H1 (cell line): ENCODE results near the gene NHSL2. TPM values are rescaled to one million over a fixed set of nuclear protein-coding genes. Genes with fewer than 3 reads are reported as not detected.

Experiments used
- CTCF ChIA-PET: fragments of 300-600 bp; sonication (Branson Sonifier 250); formaldehyde crosslinking; loops from one replicate; lab custom pipeline; 2021; ENCODE audit not compliant: partially characterized antibody; lab: Charles Lee
- POLR2A ChIA-PET: fragments of 300-600 bp; sonication (Branson Sonifier 250); formaldehyde crosslinking; loops from one replicate; lab custom pipeline; 2021; ENCODE audit warnings: inconsistent platforms; ENCODE audit not compliant: partially characterized antibody; lab: Charles Lee
- DNase-seq, 2 experiments: peaks; one replicate each; pipeline versions ENCODE4 v3.0.0 to v3.0.0-alpha.2; 2010 to 2022; ENCODE audit warnings: low spot score in 2 of 2, low read depth in 1 of 2, mixed read lengths in 1 of 2
- FAIRE-seq: peaks from 2 replicates; lab custom pipeline; 2011; peaks lifted over from hg19 to GRCh38; lab: Jason Lieb, UNC
- H2AFZ ChIP-seq: 2 replicates; pipeline ENCODE4 v1.8.1; 2012; ENCODE audit warnings: low read length, inconsistent platforms
- H2AK5ac ChIP-seq: 2 replicates; pipeline ENCODE4 v1.6.1; 2013; ENCODE audit warnings: low read depth, low read length
- H2BK120ac ChIP-seq: replicated peaks from 2 replicates; pipeline ENCODE3; 2013; ENCODE audit warnings: low read depth, low read length, inconsistent platforms
- H2BK12ac ChIP-seq: 2 replicates; pipeline ENCODE4 v1.6.1; 2013; ENCODE audit warnings: low read depth, low read length
- H2BK15ac ChIP-seq: 2 replicates; pipeline ENCODE4 v1.6.1; 2013; ENCODE audit warnings: low read length
- H2BK20ac ChIP-seq: 2 replicates; pipeline ENCODE4 v1.6.1; 2013; ENCODE audit warnings: low read length
- H2BK5ac ChIP-seq: 2 replicates; pipeline ENCODE4 v1.6.1; 2013; ENCODE audit warnings: low read depth, low read length
- H3K14ac ChIP-seq: 2 replicates; pipeline ENCODE4 v1.6.1; 2013; ENCODE audit warnings: inconsistent platforms; ENCODE audit not compliant: insufficient read length
- H3K18ac ChIP-seq: 2 replicates; pipeline ENCODE4 v1.6.1; 2013; ENCODE audit warnings: low read length; ENCODE audit errors: extremely low read depth
- H3K23ac ChIP-seq: 2 replicates; pipeline ENCODE4 v1.6.1; 2013; ENCODE audit warnings: inconsistent platforms; ENCODE audit not compliant: insufficient read length
- H3K23me2 ChIP-seq: 2 replicates; pipeline ENCODE4 v1.6.1; 2013; ENCODE audit warnings: low read depth, low read length
- H3K27ac ChIP-seq: 2 replicates; pipeline ENCODE4 v1.6.1; 2011; ENCODE audit warnings: low read depth, low read length, inconsistent platforms
- H3K27me3 ChIP-seq, 4 experiments: replicated peaks in 1 of 4; 1 replicate in 1 of 4; 2 replicates in 3 of 4; pipeline versions ENCODE4 v1.6.1 to v1.8.1; 2011 to 2013; ENCODE audit warnings: low read length in 3 of 4, mild to moderate bottlenecking in 3 of 4, inconsistent platforms in 2 of 4, mixed read lengths in 2 of 4, moderate library complexity in 1 of 4; ENCODE audit not compliant: control insufficient read depth in 3 of 4, insufficient read depth in 3 of 4; ENCODE audit errors: extremely low read depth in 1 of 4
- H3K36me3 ChIP-seq, 4 experiments: 2 replicates each; pipeline versions ENCODE4 v1.6.1 to v1.8.1; 2011 to 2013; ENCODE audit warnings: mild to moderate bottlenecking in 4 of 4, low read length in 3 of 4, moderate library complexity in 2 of 4, control low read depth in 1 of 4, inconsistent platforms in 1 of 4; ENCODE audit not compliant: insufficient read depth in 4 of 4, control insufficient read depth in 2 of 4
- H3K4ac ChIP-seq: replicated peaks from 2 replicates; pipeline ENCODE3; 2013; ENCODE audit warnings: low read length, low read depth, mixed read lengths, inconsistent platforms; ENCODE audit not compliant: insufficient read length
- H3K4me1 ChIP-seq, 4 experiments: replicated peaks in 1 of 4; 1 replicate in 1 of 4; 2 replicates in 3 of 4; pipeline versions ENCODE4 v1.6.1 to v1.8.1; 2011 to 2013; ENCODE audit warnings: low read length in 3 of 4, inconsistent platforms in 2 of 4, mixed read lengths in 1 of 4; ENCODE audit not compliant: insufficient read depth in 4 of 4, control insufficient read depth in 3 of 4
- H3K4me2 ChIP-seq, 2 experiments: 2 replicates each; pipeline versions ENCODE4 v1.6.1 to v1.8.1; 2011 to 2013; ENCODE audit warnings: low read depth in 2 of 2, low read length in 2 of 2, control low read depth in 1 of 2, inconsistent platforms in 1 of 2, mild to moderate bottlenecking in 1 of 2; ENCODE audit not compliant: insufficient read depth in 1 of 2
- H3K4me3 ChIP-seq, 4 experiments: fragments of 200-600, 300-600 bp in 1 of 4; sonication (generic), shearing (Covaris generic), sonication (Bioruptor Twin) in 1 of 4; 2 replicates each; pipeline versions ENCODE4 v1.5.1 to v1.8.1; 2011 to 2016; ENCODE audit warnings: low read length in 4 of 4, low read depth in 3 of 4, control low read depth in 2 of 4, inconsistent platforms in 2 of 4, mild to moderate bottlenecking in 2 of 4, mixed read lengths in 1 of 4, moderate library complexity in 1 of 4; ENCODE audit not compliant: insufficient read depth in 2 of 4; ENCODE audit errors: extremely low read depth in 1 of 4
- H3K56ac ChIP-seq: replicated peaks from 2 replicates; pipeline ENCODE3; 2013; ENCODE audit warnings: low read depth, mild to moderate bottlenecking, mixed read lengths, low read length, inconsistent platforms; ENCODE audit not compliant: insufficient read length
- H3K79me1 ChIP-seq: 2 replicates; pipeline ENCODE4 v1.6.1; 2013; ENCODE audit warnings: low read depth, low read length, control low read depth
- H3K79me2 ChIP-seq, 2 experiments: 2 replicates each; pipeline versions ENCODE4 v1.6.1 to v1.8.1; 2012 to 2013; ENCODE audit warnings: low read length in 2 of 2, mild to moderate bottlenecking in 2 of 2, inconsistent platforms in 1 of 2; ENCODE audit not compliant: insufficient read depth in 2 of 2, control insufficient read depth in 1 of 2
- H3K9ac ChIP-seq, 4 experiments: replicated peaks in 1 of 4; 1 replicate in 1 of 4; 2 replicates in 3 of 4; pipeline versions ENCODE4 v1.6.1 to v1.8.1; 2011 to 2013; ENCODE audit warnings: low read depth in 3 of 4, low read length in 3 of 4, control low read depth in 2 of 4, mild to moderate bottlenecking in 2 of 4, moderate library complexity in 2 of 4, inconsistent platforms in 1 of 4; ENCODE audit errors: extremely low read depth in 1 of 4
- H3K9me3 ChIP-seq, 2 experiments: 2 replicates each; pipeline versions ENCODE4 v1.6.1 to v1.8.1; 2012 to 2013; ENCODE audit warnings: mild to moderate bottlenecking in 2 of 2, moderate library complexity in 2 of 2, control low read depth in 1 of 2, inconsistent platforms in 1 of 2, low read depth in 1 of 2, low read length in 1 of 2, mixed read lengths in 1 of 2; ENCODE audit not compliant: insufficient read depth in 2 of 2
- H4K20me1 ChIP-seq, 2 experiments: replicated peaks in 1 of 2; 2 replicates each; pipeline versions ENCODE3 to v1.8.1; 2011 to 2013; ENCODE audit warnings: inconsistent platforms in 2 of 2, low read length in 2 of 2, mild to moderate bottlenecking in 1 of 2; ENCODE audit not compliant: insufficient read depth in 2 of 2, control insufficient read depth in 1 of 2
- H4K5ac ChIP-seq: 2 replicates; pipeline ENCODE4 v1.6.1; 2013; ENCODE audit warnings: low read length, low read depth, mixed read lengths, inconsistent platforms; ENCODE audit not compliant: insufficient read length
- H4K8ac ChIP-seq: 2 replicates; pipeline ENCODE4 v1.8.0; 2013; ENCODE audit warnings: mild to moderate bottlenecking, moderate library complexity, low read length, inconsistent platforms; ENCODE audit not compliant: insufficient read depth; ENCODE audit errors: extremely low read depth
- H4K91ac ChIP-seq: replicated peaks from 2 replicates; pipeline ENCODE3; 2013; ENCODE audit warnings: low read length, mixed read lengths, inconsistent platforms; ENCODE audit not compliant: insufficient read length
- CEBPB ChIP-seq: IDR thresholded peaks from 2 replicates; pipeline ENCODE4 v1.6.1; 2012; ENCODE audit warnings: low read depth, low read length
- EZH2 ChIP-seq: fragments of 200-600 bp; sonication (generic); IDR thresholded peaks from 2 replicates; pipeline ENCODE4 v1.7.1; 2012; ENCODE audit warnings: low read depth, mild to moderate bottlenecking, moderate library complexity, low read length, inconsistent platforms; ENCODE audit not compliant: severe bottlenecking
- FOSL1 ChIP-seq: IDR thresholded peaks from 2 replicates; pipeline ENCODE4 v1.6.1; 2011; ENCODE audit warnings: mild to moderate bottlenecking, low read depth, low read length, moderate library complexity; ENCODE audit not compliant: insufficient read depth
- JUND ChIP-seq: IDR thresholded peaks from 2 replicates; pipeline ENCODE4 v1.6.1; 2011; ENCODE audit warnings: mild to moderate bottlenecking, improper control_type of control experiment, low read length
- KDM5A ChIP-seq: fragments of 200-600 bp; IDR thresholded peaks from 2 replicates; pipeline ENCODE4 v1.7.1; 2012; ENCODE audit warnings: mild to moderate bottlenecking, low read length, inconsistent platforms, mixed read lengths
- MAFK ChIP-seq: IDR thresholded peaks from 2 replicates; pipeline ENCODE4 v1.6.1; 2012; ENCODE audit warnings: low read depth, mild to moderate bottlenecking, improper control_type of control experiment, low read length
- RNF2 ChIP-seq: fragments of 200-900, 300-1000 bp; sonication (generic); IDR thresholded peaks from 2 replicates; pipeline ENCODE4 v1.7.1; 2016; ENCODE audit warnings: borderline replicate concordance, low read depth, mild to moderate bottlenecking, antibody characterized with exemption, low read length; ENCODE audit not compliant: poor library complexity, severe bottlenecking; ENCODE audit errors: missing control alignments
- SIN3A ChIP-seq, 2 experiments: IDR thresholded peaks in 1 of 2; conservative IDR thresholded peaks in 1 of 2; 2 replicates each; pipeline ENCODE4 v1.6.1; 2011 to 2012; ENCODE audit warnings: low read length in 2 of 2, improper control_type of control experiment in 1 of 2, low read depth in 1 of 2, mild to moderate bottlenecking in 1 of 2
- WGBS, 2 experiments: shearing (Covaris generic) in 1 of 2; methylation state at CpG; one replicate each; pipeline versions ENCODE4 v1.1.6 to v1.1.7; 2013 to 2015; ENCODE audit warnings: low lambda C conversion rate in 2 of 2, mixed read lengths in 2 of 2, inconsistent platforms in 1 of 2, low coverage in 1 of 2, missing lambda C conversion rate in 1 of 2; ENCODE audit not compliant: insufficient replicate concordance in 2 of 2, insufficient coverage in 1 of 2, insufficient read length in 1 of 2; ENCODE audit errors: extremely low coverage in 1 of 2, missing lambda C conversion rate in 1 of 2; 5-methylcytosine and 5-hydroxymethylcytosine counted together
- polyA plus RNA-seq, 7 experiments: library from polyadenylated mRNA; depleted of rRNA in 3 of 7; stranded (reverse) in 5 of 7; unstranded in 2 of 7; fragments of >200 nt in 5 of 7; fragments of 200-250 nt in 2 of 7; gene quantifications; 1 replicate in 5 of 7; 2 replicates in 1 of 7; 4 replicates in 1 of 7; pipeline versions ENCODE4 v1.2.1 to v1.2.3, GENCODE V29; 2011 to 2013; ENCODE audit warnings: missing spikeins in 2 of 7, mixed read lengths in 2 of 7
- total RNA-seq: library from RNA; stranded (reverse); fragmentation: NEBNext Ultra II Directional; extraction: Animal tissue kit (Norgen Biotek cat#: 25700); gene quantifications from 2 replicates; pipeline ENCODE4 v1.2.1, GENCODE V29; 2021
- TF ChIP-seq, protein P1 (sequence below): IDR thresholded peaks from 2 replicates; pipeline ENCODE4 v1.6.1; 2012; ENCODE audit warnings: inconsistent platforms

Gene NHSL2
- total and polyA plus RNA-seq, 2 of the 8 experiments (the other 6 are each of a cell fraction or from before 2014, with no cell fraction given): 3.7 to 7.2 TPM

DNA sequence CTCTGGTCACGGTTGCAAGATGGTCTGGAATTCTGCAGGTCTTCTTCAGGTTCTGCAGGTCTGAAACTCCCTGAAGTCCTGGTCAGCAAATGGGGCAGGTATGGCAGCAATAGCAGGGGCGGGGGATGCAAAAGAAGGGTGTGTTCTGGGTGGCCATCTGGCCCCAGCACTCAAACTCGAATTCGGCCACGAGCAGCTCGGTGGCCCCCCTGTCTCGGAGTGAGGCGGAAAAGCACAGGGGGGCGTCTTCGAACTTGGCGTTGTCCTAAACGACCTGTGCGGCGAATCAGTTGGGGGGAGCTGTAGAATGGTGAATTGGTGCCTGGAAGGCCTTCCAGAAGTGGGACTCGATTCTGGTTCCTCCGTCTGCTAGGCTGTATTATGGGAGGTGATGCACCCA is 219.0 kb downstream of the NHSL2 start:
- no peak overlapping the region for H2BK20ac ChIP-seq
- H2BK5ac ChIP-seq: no peak overlapping the region
- no peak overlapping the region for H4K8ac ChIP-seq
- H3K4me1 ChIP-seq: peaks cover 0 to 4% (median 1%) of the 10 kb centered on the region in 4 experiments; a peak in 5 of 7 replicates
- H3K4me3 ChIP-seq: no peak overlapping the region
- H2BK15ac ChIP-seq: no peak overlapping the region
- no peak overlapping the region for H4K91ac ChIP-seq
- peaks cover 5% of the 10 kb centered on the region; the same call in 1 of the 2 replicates for H3K23me2 ChIP-seq
- H3K14ac ChIP-seq: no peak overlapping the region
- DNase-seq: no peak
- no peak overlapping the region for H3K27ac ChIP-seq
- H3K79me2 ChIP-seq: no peaks in the 10 kb centered on the region
- H3K4ac ChIP-seq: no peak overlapping the region
- peaks cover 0 to 4% of the 10 kb centered on the region in 2 experiments; a peak in 1 of 4 replicates for H3K9me3 ChIP-seq
- ChIA-PET CTCF (interaction anchor here (1.2 to 3.2 kb wide), 4 partner anchors 40 to 111 kb away, joined by 3 to 13 read pairs (median 4); no protein-coding TSS in a partner anchor), POLR2A (interaction anchor here (1.4 kb wide), 1 partner anchor 147 kb away, joined by 4 read pairs; the partner anchor contains the start of gene RPS4X)
- H3K18ac ChIP-seq: no peak overlapping the region
- no peak overlapping the region for H3K56ac ChIP-seq
- no peak overlapping the region for H3K23ac ChIP-seq
- H3K36me3 ChIP-seq: no peaks in the 10 kb centered on the region
- no peak overlapping the region for H3K4me2 ChIP-seq
- 97% methylated on average over 7 of the region's 16 CpGs; no CpG with 5 or more reads in 1 of the 2 experiments for WGBS, 2 experiments
- no peak overlapping the region for H4K5ac ChIP-seq
- H3K27me3 ChIP-seq: peaks cover 12 to 45% (median 34%) of the 10 kb centered on the region in 4 experiments
- H3K9ac ChIP-seq: no peak overlapping the region
- H2AK5ac ChIP-seq: no peak overlapping the region
- H4K20me1 ChIP-seq: peaks cover 3 to 9% of the 10 kb centered on the region in 2 experiments
- no peak overlapping the region for H2BK120ac ChIP-seq
- no peak overlapping the region for H2AFZ ChIP-seq
- no peak overlapping the region for H2BK12ac ChIP-seq
- no peaks in the 10 kb centered on the region for H3K79me1 ChIP-seq
- FAIRE-seq: no peak
- TF ChIP-seq, protein P1, sequence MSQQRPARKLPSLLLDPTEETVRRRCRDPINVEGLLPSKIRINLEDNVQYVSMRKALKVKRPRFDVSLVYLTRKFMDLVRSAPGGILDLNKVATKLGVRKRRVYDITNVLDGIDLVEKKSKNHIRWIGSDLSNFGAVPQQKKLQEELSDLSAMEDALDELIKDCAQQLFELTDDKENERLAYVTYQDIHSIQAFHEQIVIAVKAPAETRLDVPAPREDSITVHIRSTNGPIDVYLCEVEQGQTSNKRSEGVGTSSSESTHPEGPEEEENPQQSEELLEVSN: no peak
- TF ChIP-seq KDM5A: no peak
- TF ChIP-seq SIN3A (conservative IDR thresholded peaks at IDR 0.05 in 1 of 2, IDR thresholded peaks at IDR 0.05 in 1 of 2; ENCODE audit: low read depth in 1 of 2, low read length in 2 of 2): no peak
- TF ChIP-seq EZH2: no peak
- TF ChIP-seq RNF2: no peak
- no peak for TF ChIP-seq JUND
- TF ChIP-seq CEBPB: no peak
- no peak for TF ChIP-seq MAFK
- TF ChIP-seq FOSL1: no peak
